Loucy (cell line): Measurements from ENCODE around the gene ATP6V0A4.

Experiments used
- CTCF ChIP-seq: fragments of 200-600 bp; sonication (generic); conservative IDR thresholded peaks from 2 replicates; pipeline ENCODE4 v1.5.1; 2014; ENCODE audit warnings: mild to moderate bottlenecking, antibody characterized with exemption, low read length
- EZH2phosphoT487 ChIP-seq: fragments of 200-600 bp; IDR thresholded peaks from 2 replicates; pipeline ENCODE4 v1.6.1; 2018; ENCODE audit warnings: antibody characterized with exemption, mild to moderate bottlenecking, moderate library complexity, borderline replicate concordance

- TF ChIP-seq CTCF (no peak), EZH2phosphoT487 (no peak)
Measured at GRCh38 chr7:138814816-138815332, 16.9 kb upstream of the ATP6V0A4 start.
